Glomerular visceral epithelial cell (primary cell): ENCODE data around the gene MED12L.
A peak's percentile ranks its signal among the peaks of the same experiment; 100 is the strongest.

Source experiments
- DNase-seq: peaks from one replicate; pipeline ENCODE4 v3.0.0-alpha.2; 2016; ENCODE audit errors: extremely low spot score

Gene MED12L

GRCh38 chr3:151256749-151257148, 171.3 kb downstream of the MED12L start:
- DNase-seq: no peak

- DNase-seq: no peak
Measured at GRCh38 chr3:151259664-151260063, 174.2 kb downstream of the MED12L start.

GRCh38 chr3:151262871-151263525, 177.5 kb downstream of the MED12L start:
- DNase-seq: no peak

GRCh38 chr3:151264605-151265004, 179.1 kb downstream of the MED12L start:
- DNase-seq: no peak

GRCh38 chr3:151265166-151265565, 179.7 kb downstream of the MED12L start:
- no peak for DNase-seq

GRCh38 chr3:151265866-151266265, 180.4 kb downstream of the MED12L start:
- no peak for DNase-seq

GRCh38 chr3:151267066-151267465, 181.6 kb downstream of the MED12L start:
- DNase-seq: no peak

- DNase-seq: no peak
Measured at GRCh38 chr3:151268267-151269235, 183.1 kb downstream of the MED12L start.

- DNase-seq: no peak
Measured at GRCh38 chr3:151269631-151270030, 184.2 kb downstream of the MED12L start.

- DNase-seq: no peak
Measured at GRCh38 chr3:151275091-151275490, 189.6 kb downstream of the MED12L start.

GRCh38 chr3:151276038-151276686, 190.7 kb downstream of the MED12L start:
- DNase-seq: no peak

GRCh38 chr3:151276687-151277042, 191.2 kb downstream of the MED12L start:
- no peak for DNase-seq

GRCh38 chr3:151278230-151278629, 192.8 kb downstream of the MED12L start, which contains the start of gene P2RY14:
TSS of gene P2RY14 (minus strand) at chr3:151278542. CDS start at chr3:151214316, 64,226 bp downstream.
- DNase-seq: no peak

- no peak for DNase-seq
Measured at GRCh38 chr3:151281671-151282324, 196.3 kb downstream of the MED12L start.

- DNase-seq: peak; percentile 50
Measured at GRCh38 chr3:151282921-151283320, 197.5 kb downstream of the MED12L start.

- DNase-seq: no peak
Measured at GRCh38 chr3:151283387-151283786, 197.9 kb downstream of the MED12L start.

GRCh38 chr3:151283907-151284461, 198.5 kb downstream of the MED12L start:
- DNase-seq: no peak

GRCh38 chr3:151285940-151286339, 200.5 kb downstream of the MED12L start:
- DNase-seq: no peak

GRCh38 chr3:151289445-151289844, 204.0 kb downstream of the MED12L start:
- DNase-seq: no peak

- DNase-seq: peak; percentile 35
Measured at GRCh38 chr3:151290673-151291072, 205.2 kb downstream of the MED12L start.

- no peak for DNase-seq
Measured at GRCh38 chr3:151293127-151293526, 207.7 kb downstream of the MED12L start.

- no peak for DNase-seq
Measured at GRCh38 chr3:151296226-151296625, 210.8 kb downstream of the MED12L start.
